ENCODE measurements around the gene GLYATL1.

Gene GLYATL1

GRCh38 chr11:58965246-58965985 lies 26.1 kb downstream of the GLYATL1 start:
- CTCF ChIA-PET: no interaction called here
- Histone ChIP-seq H3K36me3 (ENCODE audit: control insufficient read depth in 2 of 2, insufficient read depth in 1 of 2, low read length in 2 of 2) (no peaks in the 10 kb centered on the region), H3K4me3 (ENCODE audit: low read depth, low read length) (no peak overlapping the region), H3K27ac (ENCODE audit: extremely low read depth, low read depth, low read length) (no peak overlapping the region), H3K4me1 (ENCODE audit: control insufficient read depth, insufficient read depth, low read length) (no peaks in the 10 kb centered on the region), H3K9me3 (ENCODE audit: control insufficient read depth, insufficient read depth, low read depth, low read length) (no peaks in the 10 kb centered on the region)
- TF ChIP-seq KLF9 (tag by site-specific recombination; IDR thresholded peaks at IDR 0.05; ENCODE audit: low read depth) (no peak), GLI4 (tag by site-specific recombination; IDR thresholded peaks at IDR 0.05) (no peak), KLF8 (tag by site-specific recombination; IDR thresholded peaks at IDR 0.05) (no peak), ZXDB (tag by site-specific recombination; IDR thresholded peaks at IDR 0.05) (no peak), ZBTB20 (tag by site-specific recombination; IDR thresholded peaks at IDR 0.05) (no peak), GLIS2 (tag by site-specific recombination; IDR thresholded peaks at IDR 0.05) (no peak), ZNF629 (tag by site-specific recombination; IDR thresholded peaks at IDR 0.05) (no peak), HOXA7 (CRISPR knock-in tag; IDR thresholded peaks at IDR 0.05; ENCODE audit: borderline replicate concordance) (no peak), TCF7L2 (IDR thresholded peaks at IDR 0.05; ENCODE audit: borderline replicate concordance, low read depth, low read length) (no peak), ZBTB1 (tag by site-specific recombination; IDR thresholded peaks at IDR 0.05) (no peak), ZNF791 (tag by site-specific recombination; IDR thresholded peaks at IDR 0.05) (no peak), ZNF521 (tag by site-specific recombination; IDR thresholded peaks at IDR 0.05) (no peak), ZSCAN4 (tag by site-specific recombination; IDR thresholded peaks at IDR 0.05) (no peak)
- TF ChIP-seq, protein P1, sequence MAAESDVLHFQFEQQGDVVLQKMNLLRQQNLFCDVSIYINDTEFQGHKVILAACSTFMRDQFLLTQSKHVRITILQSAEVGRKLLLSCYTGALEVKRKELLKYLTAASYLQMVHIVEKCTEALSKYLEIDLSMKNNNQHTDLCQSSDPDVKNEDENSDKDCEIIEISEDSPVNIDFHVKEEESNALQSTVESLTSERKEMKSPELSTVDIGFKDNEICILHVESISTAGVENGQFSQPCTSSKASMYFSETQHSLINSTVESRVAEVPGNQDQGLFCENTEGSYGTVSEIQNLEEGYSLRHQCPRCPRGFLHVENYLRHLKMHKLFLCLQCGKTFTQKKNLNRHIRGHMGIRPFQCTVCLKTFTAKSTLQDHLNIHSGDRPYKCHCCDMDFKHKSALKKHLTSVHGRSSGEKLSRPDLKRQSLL (tag by site-specific recombination; IDR thresholded peaks at IDR 0.05): no peak
- POLR2A ChIA-PET: no interaction called here

DNA sequence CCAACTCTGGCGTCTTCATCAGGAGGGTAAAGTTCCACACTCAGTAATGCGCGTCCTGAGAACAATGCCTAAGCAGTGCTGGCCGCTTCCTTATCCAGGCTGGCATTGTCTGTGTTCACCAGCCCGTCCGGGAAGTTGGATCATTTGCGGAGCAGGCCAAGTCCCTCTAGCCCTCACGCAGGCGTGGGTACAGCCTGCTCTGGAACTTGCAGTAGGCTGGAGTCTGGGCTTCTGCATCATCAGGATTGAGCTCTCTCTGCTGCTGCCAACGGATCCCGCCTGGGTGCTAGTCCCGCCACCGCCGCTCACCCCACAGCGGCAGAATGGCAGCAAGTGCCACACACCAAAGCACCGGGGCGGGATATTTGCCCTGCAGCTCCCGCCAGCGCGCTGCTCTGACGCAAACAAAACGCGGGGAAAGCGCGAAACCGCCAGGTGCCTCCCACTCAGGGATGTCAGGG lies 29.0 kb downstream of the GLYATL1 start:
- POLR2A ChIA-PET: no interaction called here
- H3K27ac ChIP-seq (ENCODE audit: extremely low read depth, low read depth, low read length): no peak overlapping the region
- no peaks in the 10 kb centered on the region for H3K9me3 ChIP-seq (ENCODE audit: control insufficient read depth, insufficient read depth, low read depth, low read length)
- no peaks in the 10 kb centered on the region for H3K4me1 ChIP-seq (ENCODE audit: control insufficient read depth, insufficient read depth, low read length)
- H3K4me3 ChIP-seq (ENCODE audit: low read depth, low read length): no peak overlapping the region
- H3K36me3 ChIP-seq (ENCODE audit: control insufficient read depth in 2 of 2, insufficient read depth in 1 of 2, low read length in 2 of 2): no peaks in the 10 kb centered on the region
- CTCF ChIA-PET: no interaction called here
- TF ChIP-seq KLF9 (tag by site-specific recombination; IDR thresholded peaks at IDR 0.05; ENCODE audit: low read depth) (no peak), ZNF214 (tag by site-specific recombination; IDR thresholded peaks at IDR 0.05; ENCODE audit: borderline replicate concordance) (no peak), ZBTB7A (tag by site-specific recombination; IDR thresholded peaks at IDR 0.05; ENCODE audit: low read depth) (no peak), ZBTB48 (tag by site-specific recombination; IDR thresholded peaks at IDR 0.05) (no peak), OVOL3 (tag by site-specific recombination; IDR thresholded peaks at IDR 0.05) (no peak), GLIS2 (tag by site-specific recombination; IDR thresholded peaks at IDR 0.05) (no peak), ZNF707 (tag by site-specific recombination; IDR thresholded peaks at IDR 0.05) (no peak), TCF7L2 (IDR thresholded peaks at IDR 0.05; ENCODE audit: borderline replicate concordance, low read depth, low read length) (no peak), ZNF658 (tag by site-specific recombination; IDR thresholded peaks at IDR 0.05) (no peak), ZNF148 (tag by site-specific recombination; IDR thresholded peaks at IDR 0.05; ENCODE audit: borderline replicate concordance) (no peak), ZNF518A (tag by site-specific recombination; conservative IDR thresholded peaks at IDR 0.05; ENCODE audit: low read depth) (no peak), ZNF488 (tag by site-specific recombination; IDR thresholded peaks at IDR 0.05) (no peak), ZNF621 (tag by site-specific recombination; IDR thresholded peaks at IDR 0.05) (no peak), ZNF211 (tag by site-specific recombination; IDR thresholded peaks at IDR 0.05; ENCODE audit: low read depth) (no peak)
